Kidney glomerular epithelial cell (primary cell): ENCODE results near the gene ZNF536.
"Not testable (repeated sequence)": the region's sequence is repeated elsewhere in the genome, so short reads cannot be mapped to it uniquely, and the experiment has no call there.

Experiments used
- DNase-seq: peaks from one replicate; lab custom pipeline; 2025; lab: John Stamatoyannopoulos, UW

Gene ZNF536

DNA sequence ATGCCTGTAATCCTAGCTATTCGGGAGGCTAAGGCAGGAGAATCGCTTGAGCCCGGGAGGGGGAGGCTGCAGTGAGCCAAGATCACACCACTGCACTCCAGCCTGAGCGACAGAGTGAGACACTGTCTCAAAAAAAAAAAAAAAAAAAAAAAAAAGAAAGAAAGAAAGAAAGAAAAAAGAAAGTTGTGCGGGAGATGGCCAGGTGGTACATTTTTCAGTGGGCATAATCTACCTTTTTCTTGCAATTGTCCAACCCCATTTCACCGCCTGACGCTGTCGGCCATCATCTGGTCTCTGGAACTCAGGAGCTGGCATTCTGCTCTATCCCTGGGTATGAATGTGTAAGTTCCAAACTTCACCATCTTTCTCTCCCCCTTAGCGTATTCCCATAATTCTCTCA, 73.9 kb downstream of the ZNF536 start:
- not testable (repeated sequence) for DNase-seq

DNA sequence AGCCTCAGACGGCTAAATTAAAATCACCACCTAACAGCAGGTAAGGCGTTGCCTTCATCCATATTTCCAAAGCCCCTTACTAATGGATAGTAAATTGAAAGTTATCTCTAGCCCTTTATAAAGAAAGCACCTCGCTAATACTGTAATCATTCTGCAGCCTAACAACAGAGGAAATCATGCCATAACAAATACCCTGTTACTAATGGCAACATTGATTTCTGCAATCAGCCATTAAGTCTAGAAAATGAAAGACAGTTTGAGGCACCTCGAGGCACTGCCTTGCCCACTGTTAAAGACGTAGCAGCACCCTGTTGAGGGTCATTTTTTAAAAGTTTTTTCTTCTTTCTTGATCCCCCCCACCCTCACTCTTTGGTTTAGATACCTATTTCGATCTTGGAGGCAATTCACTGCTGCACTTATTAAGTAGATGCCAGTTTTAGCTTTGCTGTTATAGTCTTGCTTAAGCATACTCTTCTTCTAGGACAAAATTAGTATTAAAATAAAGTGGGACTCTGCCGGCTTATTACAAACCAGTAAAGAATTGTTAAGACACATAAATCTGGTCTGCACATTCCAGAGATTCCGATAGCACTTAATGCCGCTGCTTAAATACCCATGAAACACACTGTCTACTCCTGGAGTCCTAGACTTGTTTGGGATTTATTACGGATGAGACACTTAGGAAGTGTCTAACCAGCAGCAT, 74.8 kb downstream of the ZNF536 start:
- DNase-seq, result peak; percentile 88

DNA sequence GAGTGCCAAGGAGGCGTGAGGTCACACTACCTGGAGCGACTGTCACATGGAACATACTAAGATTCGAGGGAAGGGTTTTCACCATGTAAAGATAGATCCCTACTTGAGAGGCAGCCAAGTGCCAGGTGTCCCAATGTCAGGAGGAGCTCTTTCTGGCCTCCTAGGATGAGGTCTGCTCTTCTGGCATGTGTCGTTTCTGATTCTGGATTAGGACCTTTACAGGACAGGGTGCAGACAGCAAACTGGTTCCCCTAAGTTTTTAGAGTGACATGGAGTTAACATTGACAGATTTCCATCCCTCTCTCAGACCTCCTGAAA, 75.3 kb downstream of the ZNF536 start:
- no peak for DNase-seq

DNA sequence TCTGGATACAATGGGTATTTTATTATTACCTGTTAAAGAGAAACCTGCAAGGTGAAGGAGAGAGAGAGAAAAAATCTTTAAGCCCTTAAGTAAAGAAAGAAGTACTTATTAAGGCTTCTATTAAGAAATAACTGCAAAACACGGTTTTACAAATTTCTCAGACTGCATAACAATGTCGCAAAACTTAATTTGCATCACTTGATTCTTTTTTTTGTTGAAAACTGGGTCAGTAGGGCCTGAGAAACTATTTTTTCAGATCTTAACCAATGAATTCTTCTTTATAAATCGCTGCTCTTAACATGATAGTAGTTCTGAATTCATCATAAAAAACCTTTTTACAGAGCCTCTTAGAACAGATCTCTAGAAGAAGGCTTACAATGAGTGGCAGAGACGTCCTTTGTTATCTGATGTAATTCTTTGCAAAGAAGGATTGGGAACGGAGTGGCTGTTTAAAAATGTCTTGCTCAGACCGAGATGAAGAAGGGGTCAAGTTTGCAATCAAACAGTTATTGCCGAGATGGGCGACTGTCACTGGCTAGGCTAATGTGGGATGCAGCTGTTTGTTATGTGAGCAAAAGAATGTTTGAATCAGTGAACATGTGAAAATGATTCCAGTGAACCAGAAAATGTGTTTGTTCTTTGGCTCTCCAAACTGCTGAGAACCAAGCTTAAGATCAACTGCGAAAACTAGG, 76.3 kb downstream of the ZNF536 start:
- peak; percentile 37 for DNase-seq

DNA sequence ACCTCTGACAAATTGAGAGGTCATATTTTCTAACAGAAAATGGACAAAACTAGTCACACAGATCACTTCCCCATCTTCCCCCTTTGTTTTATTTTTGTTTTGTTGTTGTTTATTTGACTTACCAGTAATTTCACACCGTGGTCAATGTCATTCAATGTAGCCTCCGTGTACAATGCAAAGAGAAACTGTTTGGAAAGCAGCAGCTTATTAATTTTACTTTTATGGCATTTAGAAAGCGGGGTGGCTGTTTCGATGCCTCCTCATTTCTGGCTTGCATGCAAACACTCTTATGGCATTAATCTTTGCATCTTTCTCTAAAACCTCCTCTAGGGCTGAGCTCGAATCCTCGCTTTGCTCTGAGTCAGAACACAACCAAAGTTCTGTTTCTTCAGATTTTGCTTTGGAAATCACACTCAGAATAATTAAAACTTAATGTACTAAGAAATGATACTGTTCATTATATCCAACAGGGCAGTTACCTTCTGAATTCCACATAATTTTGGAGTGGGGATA, 77.0 kb downstream of the ZNF536 start:
- DNase-seq, result no peak

DNA sequence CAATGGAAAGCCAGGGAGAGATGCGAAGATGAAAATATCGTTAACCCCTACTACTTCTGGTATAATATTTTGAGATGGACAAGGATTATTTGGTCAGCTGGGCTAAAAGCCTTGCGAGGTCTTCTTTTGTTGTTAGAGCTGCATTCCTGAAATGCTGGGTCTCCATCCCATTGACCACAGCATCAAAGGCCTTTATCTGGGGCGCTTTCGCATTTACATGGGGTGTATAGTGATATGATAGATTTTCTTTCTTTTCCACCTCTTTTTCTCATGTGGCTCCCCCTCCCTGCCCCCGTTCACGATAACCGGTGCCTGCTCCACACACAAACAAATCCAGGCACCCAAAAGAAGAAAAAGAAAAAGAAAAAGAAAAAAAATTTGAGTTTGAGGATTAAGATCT, 77.5 kb downstream of the ZNF536 start:
- DNase-seq, result peak; percentile 56

DNA sequence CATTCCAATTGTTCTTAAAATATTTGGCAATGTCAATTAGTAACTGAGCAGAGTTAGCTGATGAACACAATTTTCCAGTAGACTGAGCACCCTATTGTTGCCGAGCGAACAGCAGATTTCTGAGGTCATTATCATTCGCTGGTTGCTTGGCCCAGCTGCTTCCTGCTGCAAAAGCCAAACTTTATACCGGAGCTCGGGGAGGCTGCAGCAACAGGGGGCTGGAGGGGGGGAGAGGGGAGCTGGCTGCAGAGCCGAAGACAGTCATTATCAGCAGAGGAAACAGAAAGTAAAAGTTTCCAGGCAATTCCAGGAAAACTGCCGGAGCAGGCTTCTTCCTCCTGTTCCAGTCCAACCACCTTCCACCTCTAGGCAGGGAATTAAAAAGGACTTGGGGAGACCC, 77.9 kb downstream of the ZNF536 start:
- DNase-seq, result peak; percentile 84

DNA sequence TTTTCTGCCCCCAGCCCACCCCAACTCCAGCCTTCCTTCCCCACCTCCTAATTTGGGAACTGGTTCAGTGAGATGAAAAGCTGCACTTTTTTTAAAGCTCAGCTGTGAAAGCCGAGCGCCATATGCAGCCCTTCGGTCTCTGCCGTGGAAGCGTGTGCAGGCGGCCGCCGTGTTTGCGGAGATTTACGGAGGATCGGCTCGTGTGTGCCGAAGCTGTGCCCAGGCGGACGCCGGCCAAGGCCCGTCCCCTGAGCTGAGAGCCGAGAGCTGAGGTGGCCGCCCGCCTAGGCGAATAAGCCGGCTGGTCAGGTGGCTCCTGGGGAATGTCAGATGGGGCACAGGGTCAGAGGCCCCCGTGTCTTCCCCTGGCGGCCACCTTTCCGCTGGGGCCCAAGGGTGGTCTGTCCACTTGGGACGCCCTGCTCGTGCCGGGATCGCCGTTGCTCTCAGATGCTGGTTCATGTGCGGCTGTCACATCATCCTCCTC, 78.7 kb downstream of the ZNF536 start:
- no peak for DNase-seq

DNA sequence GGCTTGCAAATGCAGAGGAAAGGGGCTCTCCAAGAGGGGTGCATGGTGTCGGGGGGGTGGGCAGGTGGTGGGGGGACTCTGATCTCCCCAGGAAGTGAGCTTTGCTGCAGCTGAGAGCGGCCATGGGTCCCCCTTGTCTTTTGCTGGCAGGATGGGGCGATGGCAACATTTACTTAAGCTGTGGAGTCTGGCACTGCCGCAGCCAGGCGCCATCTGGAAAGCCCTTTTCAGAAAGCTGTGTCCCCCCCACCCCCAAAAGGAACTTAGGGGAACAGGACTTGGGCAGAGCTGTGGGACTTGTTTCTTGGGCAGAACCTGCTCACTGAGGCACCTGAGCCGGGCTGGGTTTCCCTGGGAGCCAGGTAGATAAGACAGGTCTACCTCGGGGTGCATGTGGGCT, 80.7 kb downstream of the ZNF536 start:
- no peak for DNase-seq

DNA sequence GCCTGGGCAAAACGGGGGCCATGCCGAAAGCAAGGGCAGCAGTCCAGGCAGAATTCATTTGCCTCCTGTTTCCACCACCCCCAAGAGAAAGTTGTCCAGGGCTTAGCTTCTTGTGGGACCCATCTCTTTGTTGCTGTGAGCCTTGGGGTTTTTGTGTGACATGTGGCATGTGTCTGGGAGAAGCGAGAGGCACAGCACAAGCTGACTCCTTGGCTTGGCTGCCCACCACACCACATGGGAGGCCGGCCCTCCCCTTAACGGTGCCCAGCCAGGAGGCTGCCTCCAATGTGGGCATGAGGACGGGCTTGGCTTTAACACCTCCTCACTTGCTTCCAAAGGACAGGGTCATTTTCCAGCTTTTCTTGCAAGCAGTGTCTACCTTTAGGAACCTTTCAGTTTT, 81.6 kb downstream of the ZNF536 start:
- DNase-seq, result no peak

DNA sequence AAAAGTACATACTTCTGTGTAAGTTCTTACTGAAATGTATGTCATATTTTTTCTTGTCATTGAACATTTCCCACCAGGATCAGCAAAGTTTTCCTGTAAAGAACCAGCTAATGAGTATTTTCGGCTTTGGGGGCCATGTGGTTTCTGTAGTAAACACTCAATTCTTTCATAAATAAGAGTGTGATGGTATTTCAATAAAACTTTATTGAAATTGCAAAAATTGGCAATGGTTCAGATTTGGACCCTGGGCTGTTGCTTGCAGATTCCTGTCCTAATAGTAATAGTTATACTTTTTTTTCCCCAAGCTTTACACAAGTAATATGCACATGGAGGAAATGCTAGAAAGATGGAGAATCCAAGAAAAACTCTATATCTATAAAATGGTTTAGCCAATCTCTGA, 83.7 kb downstream of the ZNF536 start:
- no peak for DNase-seq

DNA sequence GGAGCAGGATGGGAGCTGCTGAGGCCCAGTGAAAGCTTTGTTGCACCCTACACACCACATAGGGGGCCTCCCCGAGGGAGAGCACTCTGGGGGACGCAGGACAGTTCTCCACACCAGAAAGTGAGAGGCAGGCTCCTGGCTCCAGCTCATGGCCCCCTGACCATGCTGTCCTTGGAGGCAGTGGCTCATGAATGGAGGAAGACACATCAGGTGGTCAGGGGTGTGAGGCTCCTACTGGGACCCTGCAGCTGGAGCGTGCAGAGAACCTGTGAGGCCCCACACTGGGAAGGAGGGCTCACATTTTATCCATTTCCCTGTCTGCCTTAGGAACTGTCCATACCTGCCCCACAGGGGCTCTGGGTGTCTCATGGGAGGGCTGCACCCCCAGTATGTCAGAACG, 85.3 kb downstream of the ZNF536 start:
- no peak for DNase-seq

DNA sequence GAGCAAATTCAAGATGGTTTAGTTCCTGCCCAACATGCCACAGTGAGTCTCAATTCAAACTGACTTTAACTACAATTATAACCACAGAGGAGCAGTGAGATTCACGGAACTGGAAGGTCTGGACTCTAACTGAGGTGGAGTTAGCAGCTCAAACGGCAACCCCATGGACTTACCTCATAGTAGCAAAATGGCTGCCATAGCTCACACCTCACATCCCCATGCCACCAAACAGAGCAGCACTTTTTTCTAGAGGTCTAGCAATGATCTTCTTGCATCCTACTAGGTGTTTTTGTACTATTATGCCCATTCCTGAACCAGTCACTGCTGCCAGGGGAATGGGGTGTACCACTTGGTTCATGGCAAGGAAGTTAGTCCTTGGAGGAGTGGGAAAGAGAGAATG, 87.7 kb downstream of the ZNF536 start:
- no peak for DNase-seq

DNA sequence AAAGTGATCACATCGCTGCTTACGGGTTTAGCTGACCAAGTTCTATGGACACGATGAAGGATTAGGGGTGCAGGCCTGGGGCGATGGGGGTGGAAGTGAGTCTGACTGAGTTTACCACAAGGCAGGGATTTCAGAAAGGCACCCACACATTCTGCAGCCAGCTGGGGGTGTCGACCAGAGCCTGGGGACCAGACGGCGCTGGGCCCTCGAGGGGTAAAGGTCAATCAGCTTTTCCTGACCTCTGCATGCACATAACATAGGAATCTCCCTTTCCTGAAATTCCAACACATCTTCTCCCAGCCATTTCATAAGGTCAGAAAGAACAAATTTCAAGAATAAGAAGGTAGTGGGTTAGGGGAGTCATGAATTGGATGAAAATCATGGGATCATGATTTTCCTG, 92.0 kb downstream of the ZNF536 start:
- no peak for DNase-seq

DNA sequence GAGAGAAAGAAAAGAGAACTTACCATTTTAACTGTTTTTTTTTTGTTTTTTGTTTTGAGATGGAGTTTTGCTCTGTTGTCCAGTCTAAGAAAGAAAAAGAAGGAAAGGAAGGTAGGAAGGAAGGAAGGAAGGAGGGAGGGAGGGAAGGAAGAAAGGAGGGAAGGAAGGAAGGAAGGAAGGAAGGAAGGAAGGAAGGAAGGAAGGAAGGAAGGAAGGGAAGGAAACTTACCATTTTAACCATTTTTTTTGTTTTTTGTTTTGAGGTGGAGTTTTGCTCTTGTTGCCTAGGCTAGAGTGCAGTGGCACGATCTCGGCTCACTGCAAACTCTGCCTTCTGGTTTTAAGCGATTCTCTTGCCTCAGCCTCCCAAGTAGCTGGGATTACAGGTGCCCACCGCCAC, 94.4 kb downstream of the ZNF536 start:
- DNase-seq, result not testable (repeated sequence)

DNA sequence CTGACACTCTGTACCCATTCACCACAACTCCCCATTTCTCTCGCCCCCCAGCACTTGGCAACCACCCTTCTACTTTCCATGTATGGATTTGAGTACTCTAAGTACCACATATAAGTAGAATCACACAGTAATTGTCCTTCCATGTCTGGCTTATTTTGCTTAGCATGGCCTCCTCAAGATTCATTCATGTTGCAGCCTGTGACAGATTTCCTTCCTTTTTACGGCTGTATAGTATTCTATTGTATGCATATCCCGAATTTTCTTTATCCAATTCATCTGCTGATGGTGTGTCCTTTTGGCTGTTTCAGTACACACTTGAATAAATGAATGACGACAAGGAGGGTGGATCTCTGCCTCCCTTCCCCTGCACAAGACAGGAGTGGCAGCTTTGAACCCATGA, 95.1 kb downstream of the ZNF536 start:
- no peak for DNase-seq

DNA sequence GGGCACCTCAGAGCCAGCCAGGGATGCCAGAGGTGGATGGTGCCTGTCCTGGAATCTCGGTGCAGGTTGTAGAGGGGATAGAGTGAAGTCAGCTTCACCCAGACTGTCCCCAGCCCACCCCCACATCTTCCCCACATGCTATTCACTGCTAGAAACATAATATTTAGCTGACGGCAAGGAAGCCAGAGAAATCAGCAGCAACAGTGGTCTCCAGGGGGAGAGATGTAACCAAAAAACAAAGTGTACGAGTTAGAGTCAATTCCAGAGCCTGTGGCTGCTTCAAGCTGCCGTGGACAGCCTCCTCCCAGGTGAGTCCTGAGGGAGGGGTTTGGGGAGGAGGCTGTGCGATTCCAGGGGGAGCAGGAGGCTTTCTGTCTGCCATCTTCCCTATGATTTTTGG, 97.6 kb downstream of the ZNF536 start:
- no peak for DNase-seq

DNA sequence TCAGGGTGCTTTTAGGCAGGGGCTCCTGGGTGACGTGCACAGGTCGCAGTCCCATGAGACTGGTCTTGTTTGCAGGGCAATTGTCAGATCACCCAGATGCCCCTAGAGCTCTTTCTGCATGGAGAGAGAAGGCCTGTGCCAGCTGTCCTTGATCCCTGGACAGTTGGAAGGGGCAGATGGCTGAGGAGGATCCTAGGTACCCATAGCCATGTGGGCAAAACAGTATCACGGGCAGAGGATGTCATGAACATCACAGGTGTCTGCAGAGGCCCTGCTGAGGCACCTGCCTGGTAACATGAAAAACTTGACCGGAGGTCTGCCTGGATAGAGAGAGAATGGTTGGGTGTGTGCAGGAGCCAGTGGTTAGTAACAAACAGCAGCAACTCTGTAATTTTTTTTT, 99.3 kb downstream of the ZNF536 start:
- DNase-seq, result no peak

DNA sequence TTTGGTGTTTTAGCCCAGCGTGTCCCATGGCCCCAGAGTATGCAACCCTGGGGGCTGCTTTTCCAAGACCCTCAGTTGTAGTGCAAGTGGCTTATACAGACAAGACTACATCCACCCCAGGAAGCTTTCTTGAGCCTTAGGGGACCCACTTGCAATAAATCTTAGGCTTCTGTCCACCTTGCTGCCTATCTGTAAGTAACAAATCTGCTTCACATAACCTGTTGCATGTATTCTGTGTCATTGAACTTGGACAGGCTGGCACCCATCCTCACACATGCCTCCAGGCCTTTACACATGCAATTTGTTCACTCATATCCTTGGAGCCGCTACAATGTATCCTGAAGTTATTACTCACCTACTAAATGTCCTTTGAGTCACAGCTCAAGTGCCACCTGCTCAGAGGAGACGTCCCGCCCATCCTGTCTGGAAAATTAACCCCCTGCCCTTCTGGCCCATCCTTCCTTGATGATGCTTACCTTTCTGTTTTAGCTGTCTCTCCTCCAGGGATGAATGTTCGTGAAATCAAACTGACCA, 101.2 kb downstream of the ZNF536 start:
- DNase-seq, result no peak

DNA sequence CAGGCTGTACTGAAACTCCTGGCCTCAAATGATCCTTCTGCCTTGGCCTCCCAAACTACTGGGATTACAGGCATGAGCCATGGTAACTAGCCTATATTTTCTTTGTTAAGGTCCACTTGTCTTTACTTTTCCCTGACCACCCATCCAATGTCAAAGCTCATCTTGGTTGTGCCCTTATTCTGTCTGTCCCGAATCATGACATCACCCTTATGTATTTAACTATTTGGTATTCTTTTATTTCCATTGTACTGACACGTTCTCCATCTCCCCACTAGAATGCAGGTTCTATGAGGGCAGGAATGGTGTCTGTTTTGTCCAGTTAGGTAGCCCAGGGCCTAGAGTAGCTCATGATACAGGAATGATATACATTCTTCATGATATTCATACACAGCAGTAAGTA, 104.8 kb downstream of the ZNF536 start:
- no peak for DNase-seq

DNA sequence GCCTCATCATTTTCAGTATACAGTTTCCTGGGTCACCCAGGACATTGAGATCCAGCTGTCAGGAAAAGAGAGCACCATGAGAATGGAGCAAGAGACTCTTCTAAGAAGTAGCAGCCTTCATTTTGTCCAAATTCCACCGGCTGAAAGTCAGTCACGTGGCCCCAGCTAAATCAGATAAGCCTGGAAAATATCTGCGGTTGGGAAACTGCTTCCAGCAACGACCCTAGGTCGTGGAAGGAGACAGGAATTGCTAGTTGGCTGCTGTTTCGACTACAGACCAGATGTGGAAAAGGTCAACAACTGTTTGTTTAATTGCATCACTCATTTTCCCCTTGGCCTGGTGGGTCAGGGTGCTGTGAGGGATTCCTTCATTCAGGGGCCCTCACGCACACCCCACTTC, 107.0 kb downstream of the ZNF536 start:
- no peak for DNase-seq

DNA sequence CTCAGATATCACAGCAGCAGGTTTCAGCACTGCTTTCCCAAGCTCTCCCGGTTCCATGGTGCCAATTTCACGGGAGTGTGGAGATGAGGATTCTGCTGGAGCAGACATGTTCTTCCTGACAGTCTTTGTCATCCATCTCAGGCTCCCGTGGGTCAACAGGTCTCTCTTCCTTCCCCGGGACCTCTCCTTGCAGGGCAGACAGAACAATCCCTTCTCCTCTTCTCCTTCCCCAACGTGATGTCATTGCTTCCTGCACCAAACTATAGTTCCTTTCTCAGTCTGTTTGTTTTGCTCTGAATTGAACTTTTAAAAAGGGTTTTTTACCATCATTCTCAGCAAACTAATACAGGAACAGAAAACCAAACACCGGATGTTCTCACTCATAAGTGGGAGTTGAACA, 107.9 kb downstream of the ZNF536 start:
- no peak for DNase-seq

DNA sequence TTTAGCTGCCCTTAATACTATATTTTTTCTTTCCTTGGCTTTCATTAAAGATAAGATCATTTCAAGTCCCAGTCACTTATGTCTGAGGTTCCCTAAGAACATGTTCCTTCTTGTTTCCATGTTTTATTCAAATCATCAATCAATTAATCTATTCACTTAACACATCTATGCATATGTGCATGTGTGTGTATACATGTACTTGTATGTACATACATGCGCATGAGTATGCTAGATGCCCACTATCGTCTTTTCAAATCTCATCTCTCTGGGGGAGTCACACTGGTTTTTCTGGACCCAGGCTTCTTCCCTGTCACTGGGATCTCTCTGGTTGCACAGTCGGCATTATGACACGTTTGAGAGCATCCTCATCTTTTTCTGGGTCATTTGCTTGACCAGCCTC, 108.9 kb downstream of the ZNF536 start:
- no peak for DNase-seq

DNA sequence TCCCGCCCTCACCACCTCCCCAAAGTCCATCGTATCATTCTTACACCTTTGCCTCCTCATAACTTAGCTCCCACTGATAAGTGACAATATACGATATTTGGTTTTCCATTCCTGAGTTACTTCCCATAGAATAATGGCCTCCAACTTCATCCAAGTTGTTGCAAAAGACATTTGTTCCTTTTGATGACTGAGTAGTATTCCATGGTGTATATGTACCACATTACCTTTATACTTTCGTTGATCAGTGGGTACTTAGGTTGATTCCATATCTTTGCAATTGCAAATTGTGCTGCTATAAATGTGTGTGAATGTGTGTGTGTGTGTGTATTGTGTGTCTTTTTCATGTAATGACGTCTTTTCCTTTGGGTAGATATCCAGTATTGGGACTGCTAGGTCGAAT, 109.6 kb downstream of the ZNF536 start:
- no peak for DNase-seq
